HepG2 (cell line): ENCODE measurements around the gene URGCP. TPM values are rescaled to one million over a fixed set of nuclear protein-coding genes. Genes with fewer than 3 reads are reported as not detected.

Experiments used
- ATAC-seq: fragments of 200-7000 bp; cut with Tn5 transposase; 3 replicates; pipeline ENCODE4 v1.9.1; 2020; ENCODE audit warnings: mild to moderate bottlenecking, moderate library complexity
- BruUV-seq: library from RNA; stranded (reverse); fragments of 400-500 nt; replicated peaks from 2 replicates; lab custom pipeline; 2021; lab: Mats Ljungman, UMichigan
- CTCF ChIA-PET: fragments of 300-600 bp; formaldehyde crosslinking; extraction: SDS; loops from one replicate; lab custom pipeline; 2021; ENCODE audit warnings: low total read pairs, inconsistent platforms, low intra/inter-chr PET ratio; lab: Yijun Ruan, JAX
- POLR2A ChIA-PET: fragments of 350-600 bp; sonication (Branson Sonifier 250); formaldehyde crosslinking; loops from one replicate; lab custom pipeline; 2020; ENCODE audit warnings: antibody characterized with exemption, inconsistent platforms; lab: Yijun Ruan, JAX
- DNase-seq: peaks from one replicate; pipeline ENCODE4 v3.0.0-alpha.2; 2015; ENCODE audit warnings: low spot score
- FAIRE-seq: peaks from 3 replicates; lab custom pipeline; 2011; peaks lifted over from hg19 to GRCh38; lab: Jason Lieb, UNC
- H2AFZ ChIP-seq: one replicate; pipeline ENCODE4 v1.6.1; 2011; ENCODE audit warnings: low read length, inconsistent platforms
- H3K27ac ChIP-seq: fragments of 300-600 bp; 3 replicates; pipeline ENCODE4 v1.8.0; 2011; ENCODE audit warnings: mixed run types, mild to moderate bottlenecking, mixed read lengths, low read length, inconsistent platforms; ENCODE audit not compliant: insufficient read depth; ENCODE audit errors: extremely low read length
- H3K27me3 ChIP-seq, 2 experiments: fragments of 200-600 bp in 1 of 2; 2 replicates in 1 of 2; 3 replicates in 1 of 2; pipeline versions ENCODE4 v1.6.0 to v1.8.0; 2011; ENCODE audit warnings: low read length in 2 of 2, mild to moderate bottlenecking in 2 of 2, moderate library complexity in 2 of 2, inconsistent platforms in 1 of 2; ENCODE audit not compliant: insufficient read depth in 2 of 2, control insufficient read depth in 1 of 2
- H3K36me3 ChIP-seq, 2 experiments: fragments of 200-600 bp in 1 of 2; replicated peaks in 1 of 2; 2 replicates in 1 of 2; 3 replicates in 1 of 2; pipeline versions ENCODE4 v1.5.1 to v1.8.0; 2011; ENCODE audit warnings: low read length in 2 of 2, inconsistent platforms in 1 of 2; ENCODE audit not compliant: insufficient read depth in 2 of 2, control insufficient read depth in 1 of 2
- H3K4me1 ChIP-seq: 2 replicates; pipeline ENCODE4 v1.5.1; 2012; ENCODE audit warnings: low read length, inconsistent platforms; ENCODE audit not compliant: insufficient read depth
- H3K4me2 ChIP-seq: 2 replicates; pipeline ENCODE4 v1.6.0; 2011; ENCODE audit warnings: low read depth, low read length, inconsistent platforms
- H3K4me3 ChIP-seq, 3 experiments: fragments of 200-600 bp in 1 of 3; sonication (generic), shearing (Covaris generic) in 1 of 3; replicated peaks in 1 of 3; 2 replicates each; pipeline ENCODE4 v1.5.1; 2011 to 2016; ENCODE audit warnings: low read length in 3 of 3, inconsistent platforms in 2 of 3, low read depth in 2 of 3, mild to moderate bottlenecking in 2 of 3, control low read depth in 1 of 3, mixed read lengths in 1 of 3; ENCODE audit not compliant: insufficient read depth in 1 of 3
- H3K79me2 ChIP-seq: one replicate; pipeline ENCODE4 v1.6.1; 2011; ENCODE audit warnings: low read length, inconsistent platforms; ENCODE audit not compliant: insufficient read depth
- H3K9ac ChIP-seq: 2 replicates; pipeline ENCODE4 v1.6.0; 2011; ENCODE audit warnings: mild to moderate bottlenecking, low read depth, low read length, inconsistent platforms; ENCODE audit not compliant: insufficient read depth
- H3K9me3 ChIP-seq: 2 replicates; pipeline ENCODE4 v1.5.1; 2012; ENCODE audit warnings: mild to moderate bottlenecking, low read length
- H4K20me1 ChIP-seq: 2 replicates; pipeline ENCODE4 v1.6.0; 2011; ENCODE audit warnings: inconsistent platforms, mild to moderate bottlenecking, low read length, moderate library complexity; ENCODE audit not compliant: insufficient read depth
- CCAR2 ChIP-seq: fragments of 200-400 bp; formaldehyde crosslinking; optimal IDR thresholded peaks from 2 replicates; pipeline ENCODE3; 2018; ENCODE audit warnings: low read depth, mild to moderate bottlenecking, low read length, moderate library complexity
- FOSL2 ChIP-seq: sonication (generic); formaldehyde crosslinking; IDR thresholded peaks from 2 replicates; pipeline ENCODE4 v1.4.0; 2020; ENCODE audit warnings: missing genetic modification reagents
- HNRNPLL ChIP-seq: fragments of 200-400 bp; formaldehyde crosslinking; IDR thresholded peaks from 2 replicates; pipeline ENCODE4 v1.6.1; 2017; ENCODE audit warnings: mild to moderate bottlenecking, low read depth, low read length; ENCODE audit not compliant: poor library complexity, severe bottlenecking
- HOXD1 ChIP-seq: sonication (generic); formaldehyde crosslinking; IDR thresholded peaks from 2 replicates; pipeline ENCODE4 v1.5.0; 2020; ENCODE audit warnings: missing genetic modification reagents
- IRF1 ChIP-seq: sonication (generic); formaldehyde crosslinking; IDR thresholded peaks from 2 replicates; pipeline ENCODE4 v1.4.0; 2020; ENCODE audit warnings: low read depth, mild to moderate bottlenecking, missing genetic modification reagents
- IRF2 ChIP-seq: IDR thresholded peaks from 2 replicates; pipeline ENCODE4 v1.6.1; 2018; ENCODE audit warnings: missing genetic modification reagents, missing compliant biosample characterization
- MAX ChIP-seq: IDR thresholded peaks from 2 replicates; pipeline ENCODE4 v1.6.1; 2012; ENCODE audit warnings: inconsistent platforms
- MXI1 ChIP-seq: IDR thresholded peaks from 3 replicates; pipeline ENCODE4 v1.6.1; 2012; ENCODE audit warnings: low read depth, low read length, inconsistent platforms, borderline replicate concordance
- NFYC ChIP-seq: IDR thresholded peaks from 2 replicates; pipeline ENCODE4 v1.6.1; 2016; ENCODE audit warnings: missing genetic modification reagents, missing compliant biosample characterization
- RARA ChIP-seq: IDR thresholded peaks from 2 replicates; pipeline ENCODE4 v1.6.1; 2016; ENCODE audit warnings: missing genetic modification reagents, missing compliant biosample characterization
- SAP130 ChIP-seq: IDR thresholded peaks from 2 replicates; pipeline ENCODE4 v1.6.1; 2016; ENCODE audit warnings: low read depth
- ZBTB4 ChIP-seq: sonication (generic); formaldehyde crosslinking; IDR thresholded peaks from 2 replicates; pipeline ENCODE4 v1.4.0; 2020; ENCODE audit warnings: missing genetic modification reagents, mild to moderate bottlenecking, borderline replicate concordance
- ZNF124 ChIP-seq: sonication (generic); formaldehyde crosslinking; IDR thresholded peaks from 2 replicates; pipeline ENCODE4 v1.4.0; 2020; ENCODE audit warnings: missing genetic modification reagents
- ZNF224 ChIP-seq: sonication (generic); formaldehyde crosslinking; IDR thresholded peaks from 2 replicates; pipeline ENCODE4 v1.5.0; 2020; ENCODE audit warnings: mild to moderate bottlenecking, missing genetic modification reagents
- ZNF75D ChIP-seq: sonication (generic); formaldehyde crosslinking; IDR thresholded peaks from 2 replicates; pipeline ENCODE4 v1.8.1; 2023; ENCODE audit warnings: missing genetic modification reagents, mild to moderate bottlenecking, borderline replicate concordance
- WGBS: methylation state at CpG from one replicate; pipeline ENCODE4 v1.1.6; 2017; ENCODE audit warnings: low lambda C conversion rate; 5-methylcytosine and 5-hydroxymethylcytosine counted together
- in situ Hi-C: cut with HindIII; loops from 2 replicates; pipeline ENCODE4 v1.10.0; 2017; ENCODE audit warnings: low pct_unique_long_range_greater_than_20kb; ENCODE audit not compliant: extremely low pct_ligation_motif_present
- intact Hi-C: fragments of 100-400 bp; cut with micrococcal nuclease; formaldehyde crosslinking; loops from one replicate; pipeline ENCODE4 v1.10.0; 2022; ENCODE audit not compliant: unreplicated experiment
- polyA plus RNA-seq, 8 experiments: library from polyadenylated mRNA; depleted of rRNA in 3 of 8; stranded (reverse) in 7 of 8; unstranded in 1 of 8; fragments of >200 nt; fragmentation: Illumina TruSeq in 4 of 8; extraction: Trizol in 4 of 8; gene quantifications; 2 replicates each; pipeline versions ENCODE4 v1.2.1 to v1.2.3, GENCODE V29; 2011 to 2016; ENCODE audit warnings: low read depth in 4 of 8, missing spikeins in 1 of 8, mixed read lengths in 1 of 8; ENCODE audit not compliant: insufficient read depth in 1 of 8
- total RNA-seq, 5 experiments: library from RNA; depleted of rRNA; stranded (reverse); fragments of >200 nt; fragmentation: Illumina TruSeq; extraction: Trizol; gene quantifications; 2 replicates each; pipeline ENCODE4 v1.2.3, GENCODE V29; 2016; ENCODE audit warnings: low read depth in 1 of 5

The URGCP gene
- total and polyA plus RNA-seq, 2 of the 13 experiments (the other 11 are each of a cell fraction or from before 2014, with no cell fraction given), result 22.3 to 25.8 TPM

- H3K79me2 ChIP-seq, result no peaks in the 10 kb centered on the region
- peak overlapping the region; percentile 64 for H2AFZ ChIP-seq
- H3K27ac ChIP-seq, result no peak overlapping the region
- no TSS peak for BruUV-seq
- WGBS, result 74% methylated on average over 8 of the region's 8 CpGs
- H3K4me3 ChIP-seq, result peak overlapping the region in 2 of 3 experiments; percentile 8 to 40; a peak in 4 of 6 replicates
- intact Hi-C loops, result loop anchor here (10.0 kb wide), 1 partner anchor 380 kb away; no protein-coding TSS in a partner anchor
- H3K9ac ChIP-seq, result no peak overlapping the region; the same call in 1 of the 2 replicates
- ChIA-PET POLR2A (interaction anchor here (0.6 to 1.6 kb wide), 4 partner anchors 61 to 252 kb away, joined by 3 to 4 read pairs (median 4); partner anchors contain the start of genes COA1 and STK17A), CTCF (no interaction called here)
- H4K20me1 ChIP-seq, result no peaks in the 10 kb centered on the region
- peaks cover 23% of the 10 kb centered on the region for H3K4me1 ChIP-seq
- in situ Hi-C loops, result loop anchor here (5.0 to 25.0 kb wide), 2 partner anchors 252 to 372 kb away; partner anchors contain the start of gene STK17A
- no peaks in the 10 kb centered on the region for H3K36me3 ChIP-seq
- H3K27me3 ChIP-seq, result no peaks in the 10 kb centered on the region
- DNase-seq (no peak), FAIRE-seq (peak; percentile 57), ATAC-seq (no peak)
- no peaks in the 10 kb centered on the region; the same call in 1 of the 2 replicates for H3K9me3 ChIP-seq
- H3K4me2 ChIP-seq, result peak overlapping the region; percentile 63
- peak; percentile 50; the same call in 1 of the 2 replicates for TF ChIP-seq FOSL2 (CRISPR knock-in tag)
- TF ChIP-seq IRF1 (CRISPR knock-in tag), result peak; percentile 95; the same call in 1 of the 2 replicates
- no peak for TF ChIP-seq ZBTB4 (CRISPR knock-in tag)
- TF ChIP-seq IRF2 (CRISPR knock-in tag), result peak; percentile 99
- TF ChIP-seq MAX, result 0 out of 2 replicates have a peak, but pooled peaks have one; percentile 44
- peak; percentile 23; the same call in 1 of the 2 replicates for TF ChIP-seq NFYC (CRISPR knock-in tag)
- TF ChIP-seq ZNF124 (CRISPR knock-in tag), result no peak
- TF ChIP-seq HNRNPLL, result no peak
- TF ChIP-seq CCAR2, result no peak
- TF ChIP-seq RARA (CRISPR knock-in tag), result no peak
- TF ChIP-seq ZNF224 (CRISPR knock-in tag), result no peak
- no peak for TF ChIP-seq ZNF75D (CRISPR knock-in tag)
- TF ChIP-seq SAP130 (CRISPR knock-in tag), result peak; percentile 55
- TF ChIP-seq HOXD1 (CRISPR knock-in tag), result no peak
- TF ChIP-seq MXI1, result peak; percentile 48; the same call in 1 of the 3 replicates
These were observed 71.7 kb downstream of the URGCP start for GRCh38 chr7:43834463-43835251.
